GM12874 (cell line): ENCODE data around the gene ZNF695.

Source experiments
- TF ChIP-seq, protein P1 (sequence below): IDR thresholded peaks from 2 replicates; pipeline ENCODE4 v1.5.1; 2011; ENCODE audit warnings: low read depth, mild to moderate bottlenecking, control low read depth, low read length, moderate library complexity; ENCODE audit not compliant: insufficient read depth

ZNF695 gene

DNA sequence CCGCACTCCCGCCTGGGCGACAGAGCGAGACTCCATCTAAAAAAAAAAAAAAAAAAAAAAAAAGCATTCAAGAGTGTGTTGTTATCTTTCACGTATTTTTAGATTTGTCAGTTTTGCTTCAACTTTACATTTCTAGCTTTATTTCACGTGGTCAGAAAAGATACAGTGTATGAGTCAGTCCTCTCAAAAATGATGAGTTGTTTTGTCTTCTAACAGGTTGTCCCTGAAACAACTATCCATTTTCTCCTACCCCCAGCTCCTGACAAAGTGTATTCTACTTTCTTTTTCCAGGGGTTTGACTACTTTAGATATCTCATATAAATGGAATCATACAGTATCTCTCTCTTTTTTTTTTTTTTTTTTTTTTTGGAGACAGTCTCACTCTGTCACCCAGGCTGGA is 5.5 kb upstream of the ZNF695 start:
- TF ChIP-seq, protein P1, sequence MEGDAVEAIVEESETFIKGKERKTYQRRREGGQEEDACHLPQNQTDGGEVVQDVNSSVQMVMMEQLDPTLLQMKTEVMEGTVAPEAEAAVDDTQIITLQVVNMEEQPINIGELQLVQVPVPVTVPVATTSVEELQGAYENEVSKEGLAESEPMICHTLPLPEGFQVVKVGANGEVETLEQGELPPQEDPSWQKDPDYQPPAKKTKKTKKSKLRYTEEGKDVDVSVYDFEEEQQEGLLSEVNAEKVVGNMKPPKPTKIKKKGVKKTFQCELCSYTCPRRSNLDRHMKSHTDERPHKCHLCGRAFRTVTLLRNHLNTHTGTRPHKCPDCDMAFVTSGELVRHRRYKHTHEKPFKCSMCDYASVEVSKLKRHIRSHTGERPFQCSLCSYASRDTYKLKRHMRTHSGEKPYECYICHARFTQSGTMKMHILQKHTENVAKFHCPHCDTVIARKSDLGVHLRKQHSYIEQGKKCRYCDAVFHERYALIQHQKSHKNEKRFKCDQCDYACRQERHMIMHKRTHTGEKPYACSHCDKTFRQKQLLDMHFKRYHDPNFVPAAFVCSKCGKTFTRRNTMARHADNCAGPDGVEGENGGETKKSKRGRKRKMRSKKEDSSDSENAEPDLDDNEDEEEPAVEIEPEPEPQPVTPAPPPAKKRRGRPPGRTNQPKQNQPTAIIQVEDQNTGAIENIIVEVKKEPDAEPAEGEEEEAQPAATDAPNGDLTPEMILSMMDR, result no peak

DNA sequence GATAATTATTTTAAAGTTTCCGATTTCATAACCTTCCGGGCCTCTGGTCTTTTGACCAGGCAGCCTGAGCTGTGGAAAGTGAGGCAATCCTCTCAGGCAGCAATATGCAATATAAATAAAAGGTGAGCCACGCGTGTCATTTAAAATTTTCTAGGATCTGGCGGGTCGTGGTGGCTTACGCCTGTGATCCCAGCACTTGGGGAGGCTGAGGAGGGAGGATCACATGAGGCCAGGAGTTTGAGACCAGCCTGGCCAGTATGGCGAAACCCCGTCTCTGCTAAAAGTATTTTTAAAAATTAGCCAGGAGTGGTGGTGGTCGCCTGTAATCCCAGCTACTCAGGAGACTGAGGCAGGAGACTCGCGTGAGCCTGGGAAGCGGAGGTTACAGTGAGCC is 546 bp upstream of the ZNF695 start:
- TF ChIP-seq, protein P1, result no peak

- TF ChIP-seq, protein P1, result no peak
Observed at GRCh38 chr1:246989901-246990300, 18.0 kb downstream of the ZNF695 start.

- TF ChIP-seq, protein P1, result no peak
Observed at GRCh38 chr1:246988316-246988715, 19.5 kb downstream of the ZNF695 start.

GRCh38 chr1:246987083-246987690 is 20.7 kb downstream of the ZNF695 start:
- TF ChIP-seq, protein P1, result no peak

DNA sequence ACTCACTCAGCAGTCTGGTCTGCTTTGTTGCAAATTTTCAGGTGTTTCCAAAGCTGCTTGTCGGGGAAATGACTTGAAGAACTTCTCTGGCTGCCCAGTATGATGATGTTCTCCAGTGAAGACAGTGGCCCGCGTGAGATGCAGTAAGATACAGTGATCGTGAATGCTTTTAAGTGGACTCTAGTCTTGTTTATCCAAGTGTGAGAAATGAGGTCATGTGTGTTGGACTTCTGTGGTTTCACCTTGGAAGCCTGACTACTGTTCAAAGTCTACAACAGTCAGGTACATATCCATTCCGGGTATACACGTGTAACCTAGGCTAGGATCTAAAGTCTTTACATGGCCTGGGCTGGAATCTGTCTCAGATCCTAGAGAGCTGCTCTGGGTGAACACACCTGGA is 29.1 kb downstream of the ZNF695 start:
- TF ChIP-seq, protein P1, result no peak

DNA sequence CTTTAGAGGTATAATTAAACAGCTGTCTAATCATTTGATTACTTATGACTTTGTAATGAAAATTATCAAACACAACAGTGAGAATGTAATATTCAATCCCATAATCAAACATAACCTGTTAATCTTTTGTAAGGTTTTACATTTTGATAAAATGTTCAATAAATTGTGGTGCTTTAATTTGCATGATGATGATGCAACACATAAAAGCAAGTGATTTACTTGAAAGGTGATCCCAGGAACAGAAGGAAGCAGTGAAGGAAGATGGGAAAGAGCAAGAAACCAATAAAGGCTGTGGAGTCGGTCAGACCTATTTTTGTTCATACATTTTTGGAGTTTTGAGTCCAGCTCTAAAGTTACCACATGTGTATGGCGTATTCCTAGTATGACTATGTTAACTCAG is 29.6 kb downstream of the ZNF695 start:
- TF ChIP-seq, protein P1, result no peak
